K562 (cell line): ENCODE results near the gene PLXDC2. TPM values are rescaled to one million over a fixed set of nuclear protein-coding genes. Genes with fewer than 3 reads are reported as not detected.

ENCODE experiments used
- ATAC-seq: fragments of 200-7000 bp; cut with Tn5 transposase; 3 replicates; pipeline ENCODE4 v1.9.1; 2020; ENCODE audit warnings: moderate library complexity
- BruUV-seq: library from RNA; stranded (reverse); fragments of 400-500 nt; replicated peaks from 2 replicates; lab custom pipeline; 2021; lab: Mats Ljungman, UMichigan
- CTCF ChIA-PET: fragments of 300-600 bp; formaldehyde crosslinking; extraction: SDS; loops from one replicate; lab custom pipeline; 2021; ENCODE audit warnings: low intra/inter-chr PET ratio; lab: Yijun Ruan, JAX
- POLR2A ChIA-PET: fragments of 300-600, 350-650 bp; sonication (Branson Sonifier 250); formaldehyde crosslinking; extraction: SDS; loops from one replicate; lab custom pipeline; 2021; ENCODE audit warnings: antibody characterized with exemption, inconsistent platforms; lab: Yijun Ruan, JAX
- DNase-seq, 4 experiments: peaks; one replicate each; pipeline versions ENCODE4 v3.0.0 to v3.0.0-alpha.2; 2011 to 2018; ENCODE audit warnings: low spot score in 3 of 4, mixed read lengths in 3 of 4; ENCODE audit errors: extremely low read depth in 1 of 4
- FAIRE-seq: peaks from 2 replicates; lab custom pipeline; 2011; peaks lifted over from hg19 to GRCh38; lab: Jason Lieb, UNC
- H2AFZ ChIP-seq: 2 replicates; pipeline ENCODE4 v1.6.0; 2011; ENCODE audit warnings: low read depth, low read length, control low read depth, inconsistent platforms
- H3K27ac ChIP-seq: fragments of 200-600 bp; 3 replicates; pipeline ENCODE4 v1.8.0; 2011; ENCODE audit warnings: low read depth, mild to moderate bottlenecking, control low read depth, inconsistent platforms, low read length, moderate library complexity, mixed read lengths; ENCODE audit errors: extremely low read depth
- H3K27me3 ChIP-seq, 2 experiments: fragments of 300-600 bp in 1 of 2; 2 replicates in 1 of 2; 3 replicates in 1 of 2; pipeline versions ENCODE4 v1.6.0 to v1.8.0; 2011; ENCODE audit warnings: inconsistent platforms in 2 of 2, low read length in 2 of 2, mild to moderate bottlenecking in 1 of 2, mixed read lengths in 1 of 2, moderate library complexity in 1 of 2; ENCODE audit not compliant: control insufficient read depth in 2 of 2, insufficient read depth in 2 of 2
- H3K36me3 ChIP-seq: fragments of 300-600 bp; 3 replicates; pipeline ENCODE4 v1.8.0; 2011; ENCODE audit warnings: mild to moderate bottlenecking, low read length, inconsistent platforms; ENCODE audit not compliant: control insufficient read depth, insufficient read depth
- H3K4me1 ChIP-seq, 2 experiments: fragments of 200-600 bp in 1 of 2; replicated peaks in 1 of 2; 2 replicates in 1 of 2; 3 replicates in 1 of 2; pipeline versions ENCODE4 v1.5.1 to v1.8.0; 2011; ENCODE audit warnings: inconsistent platforms in 2 of 2, low read length in 2 of 2, mild to moderate bottlenecking in 1 of 2, mixed read lengths in 1 of 2, moderate library complexity in 1 of 2; ENCODE audit not compliant: control insufficient read depth in 2 of 2, insufficient read depth in 2 of 2
- H3K4me2 ChIP-seq: 2 replicates; pipeline ENCODE4 v1.6.1; 2011; ENCODE audit warnings: low read length, control low read depth, inconsistent platforms, mixed read lengths; ENCODE audit not compliant: insufficient read depth
- H3K4me3 ChIP-seq: fragments of 200-600 bp; sonication (generic), shearing (Covaris generic); 2 replicates; pipeline ENCODE4 v1.5.1; 2016; ENCODE audit warnings: control low read depth, inconsistent platforms
- H3K79me2 ChIP-seq: fragments of 200-600 bp; 3 replicates; pipeline ENCODE4 v1.8.0; 2011; ENCODE audit warnings: low read length, inconsistent platforms; ENCODE audit not compliant: control insufficient read depth, insufficient read depth
- H3K9ac ChIP-seq, 2 experiments: 2 replicates each; pipeline versions ENCODE4 v1.6.0 to v1.6.1; 2011; ENCODE audit warnings: low read depth in 2 of 2, low read length in 2 of 2, control low read depth in 1 of 2, inconsistent platforms in 1 of 2, mild to moderate bottlenecking in 1 of 2, mixed read lengths in 1 of 2; ENCODE audit not compliant: insufficient read depth in 1 of 2
- H3K9me1 ChIP-seq: one replicate; pipeline ENCODE4 v1.6.0; 2011; ENCODE audit warnings: inconsistent platforms, mild to moderate bottlenecking, low read length, moderate library complexity; ENCODE audit not compliant: control insufficient read depth, insufficient read depth
- H3K9me3 ChIP-seq: replicated peaks from 2 replicates; pipeline ENCODE4 v1.5.1; 2011; ENCODE audit warnings: low read depth, low read length, inconsistent platforms; ENCODE audit not compliant: control insufficient read depth, insufficient read depth
- H4K20me1 ChIP-seq: replicated peaks from 2 replicates; pipeline ENCODE4 v1.6.1; 2011; ENCODE audit warnings: low read length, inconsistent platforms, mixed read lengths; ENCODE audit not compliant: control insufficient read depth, insufficient read depth
- IRF1 ChIP-seq: sonication (generic); formaldehyde crosslinking; IDR thresholded peaks from 2 replicates; pipeline ENCODE4 v1.8.0; 2022; ENCODE audit warnings: missing genetic modification reagents, mild to moderate bottlenecking, borderline replicate concordance
- LCOR ChIP-seq: sonication (generic); formaldehyde crosslinking; IDR thresholded peaks from 2 replicates; pipeline ENCODE4 v1.8.0; 2022; ENCODE audit warnings: mild to moderate bottlenecking, missing genetic modification reagents
- MTA1 ChIP-seq: fragments of 450-650 bp; IDR thresholded peaks from 2 replicates; pipeline ENCODE4 v1.6.1; 2017; ENCODE audit warnings: borderline replicate concordance
- PHB2 ChIP-seq: fragments of 450-650 bp; IDR thresholded peaks from 2 replicates; pipeline ENCODE4 v1.6.1; 2017; ENCODE audit warnings: low read depth
- ZBTB9 ChIP-seq: fragments of 450-650 bp; formaldehyde crosslinking; IDR thresholded peaks from 2 replicates; pipeline ENCODE4 v1.4.0; 2020; ENCODE audit warnings: mild to moderate bottlenecking, moderate library complexity
- ZKSCAN3 ChIP-seq: fragments of 250-450 bp; sonication (Bioruptor Pico); IDR thresholded peaks from 2 replicates; pipeline ENCODE4 v1.4.0; 2020
- ZNF76 ChIP-seq: fragments of 250-450 bp; sonication (Bioruptor Pico); IDR thresholded peaks from 2 replicates; pipeline ENCODE4 v1.4.0; 2020; ENCODE audit warnings: mild to moderate bottlenecking, moderate library complexity, borderline replicate concordance
- WGBS: fragments of 100-300 bp; shearing (Covaris generic); methylation state at CpG from one replicate; pipeline ENCODE4 v1.1.6; 2016; ENCODE audit warnings: low coverage, mixed read lengths; ENCODE audit not compliant: insufficient coverage; ENCODE audit errors: missing lambda C conversion rate; 5-methylcytosine and 5-hydroxymethylcytosine counted together
- in situ Hi-C: fragments of 300-500 bp; cut with MboI; formaldehyde crosslinking; loops from 4 replicates; pipeline ENCODE4 v1.15.0; 2018; ENCODE audit warnings: inconsistent platforms, mixed read lengths
- intact Hi-C: fragments of 100-400 bp; cut with micrococcal nuclease; formaldehyde crosslinking; loops from 2 replicates; pipeline ENCODE4 v1.14.2; 2022
- polyA plus RNA-seq, 8 experiments: library from polyadenylated mRNA; depleted of rRNA in 4 of 8; stranded (reverse) in 5 of 8; unstranded in 3 of 8; fragments of >200 nt; fragmentation: Nextera tagmentation in 2 of 8; fragmentation: Illumina TruSeq in 1 of 8; extraction: Ambion mirVana in 2 of 8; extraction: Trizol in 1 of 8; gene quantifications; 2 replicates each; pipeline versions ENCODE4 v1.2.1 to v1.2.3, GENCODE V29; 2011 to 2014; ENCODE audit warnings: inconsistent platforms in 1 of 8, missing spikeins in 1 of 8
- total RNA-seq, 7 experiments: library from RNA; depleted of rRNA in 6 of 7; stranded (reverse); fragments of >200 nt in 6 of 7; fragmentation: Illumina TruSeq in 2 of 7; extraction: Trizol in 2 of 7; gene quantifications; 2 replicates each; pipeline versions ENCODE4 v1.2.1 to v1.2.3, GENCODE V29; 2011 to 2021; ENCODE audit warnings: low replicate concordance in 1 of 7
- TF ChIP-seq, protein P1 (sequence below): fragments of 450-650 bp; IDR thresholded peaks from 2 replicates; pipeline ENCODE4 v1.6.1; 2018; ENCODE audit warnings: mild to moderate bottlenecking, low read depth; ENCODE audit not compliant: partially characterized antibody

The PLXDC2 gene
- total and polyA plus RNA-seq, 9 of the 15 experiments (the other 6 are each of a cell fraction or from before 2014, with no cell fraction given), result 0.01 to 0.33 (median 0.10) TPM; not detected in 3

DNA sequence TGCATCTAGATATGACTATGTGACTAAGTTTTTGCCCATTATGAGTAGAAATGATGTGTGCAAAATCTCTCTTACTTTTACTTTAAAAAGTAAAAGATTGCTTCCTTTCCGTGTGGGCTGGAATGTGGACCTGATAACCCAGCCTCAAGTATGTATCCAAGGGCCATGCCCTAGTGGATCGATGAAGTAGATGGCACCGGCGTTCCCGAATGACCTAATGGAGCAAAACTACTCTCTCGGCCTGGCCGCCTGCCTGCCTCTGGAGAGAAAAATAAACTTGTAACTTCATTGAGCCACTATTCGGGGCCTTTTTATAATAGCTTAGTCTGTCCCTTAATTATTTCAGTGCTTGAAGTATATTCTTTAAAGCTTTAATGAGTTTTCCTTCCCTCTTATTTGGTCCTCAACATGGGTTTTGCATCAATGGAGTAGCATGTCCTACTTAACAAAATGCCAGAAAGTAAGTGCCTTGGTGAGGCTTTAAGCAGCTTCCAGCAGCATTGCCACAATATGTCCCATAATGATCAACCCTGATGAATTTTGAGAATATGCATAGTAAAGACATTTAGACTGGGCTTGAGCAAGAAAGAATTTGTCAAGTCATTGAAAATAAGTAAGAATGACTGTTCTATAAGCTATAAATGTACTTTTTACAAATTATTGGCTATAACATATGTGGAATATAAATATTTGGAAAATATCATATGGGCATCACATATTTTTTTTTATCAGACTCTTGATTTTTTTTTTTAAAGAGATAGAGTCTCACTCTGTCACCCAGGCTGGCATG, 61.4 kb downstream of the PLXDC2 start:
- ATAC-seq, result no peak
- CTCF ChIA-PET, result no interaction called here
- H4K20me1 ChIP-seq, result no peaks in the 10 kb centered on the region

More for the DNA sequence above, 61.4 kb downstream of the PLXDC2 start:
- DNase-seq (no peak), FAIRE-seq (no peak)
- Histone ChIP-seq H2AFZ (no peak overlapping the region), H3K27ac (no peak overlapping the region), H3K4me3 (no peak overlapping the region), H3K79me2 (no peaks in the 10 kb centered on the region), H3K27me3 (no peaks in the 10 kb centered on the region), H3K9me3 (no peaks in the 10 kb centered on the region; the same call in 1 of the 2 replicates), H3K4me1 (no peaks in the 10 kb centered on the region), H3K9me1 (no peaks in the 10 kb centered on the region), H3K4me2 (no peak overlapping the region), H3K9ac (no peak overlapping the region), H3K36me3 (no peaks in the 10 kb centered on the region)
- intact Hi-C loops, result no loop called here
- WGBS, result 3% methylated on average over 8 of the region's 8 CpGs
- in situ Hi-C loops, result no loop called here
- TF ChIP-seq ZBTB9 (CRISPR knock-in tag), result no peak
- TF ChIP-seq LCOR (CRISPR knock-in tag), result no peak
- TF ChIP-seq PHB2, result no peak
- TF ChIP-seq MTA1, result no peak
- TF ChIP-seq, protein P1, sequence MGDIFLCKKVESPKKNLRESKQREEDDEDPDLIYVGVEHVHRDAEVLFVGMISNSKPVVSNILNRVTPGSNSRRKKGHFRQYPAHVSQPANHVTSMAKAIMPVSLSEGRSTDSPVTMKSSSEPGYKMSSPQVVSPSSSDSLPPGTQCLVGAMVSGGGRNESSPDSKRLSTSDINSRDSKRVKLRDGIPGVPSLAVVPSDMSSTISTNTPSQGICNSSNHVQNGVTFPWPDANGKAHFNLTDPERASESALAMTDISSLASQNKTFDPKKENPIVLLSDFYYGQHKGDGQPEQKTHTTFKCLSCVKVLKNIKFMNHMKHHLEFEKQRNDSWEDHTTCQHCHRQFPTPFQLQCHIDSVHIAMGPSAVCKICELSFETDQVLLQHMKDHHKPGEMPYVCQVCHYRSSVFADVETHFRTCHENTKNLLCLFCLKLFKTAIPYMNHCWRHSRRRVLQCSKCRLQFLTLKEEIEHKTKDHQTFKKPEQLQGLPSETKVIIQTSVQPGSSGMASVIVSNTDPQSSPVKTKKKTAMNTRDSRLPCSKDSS, result no peak
- no peak for TF ChIP-seq ZNF76 (CRISPR knock-in tag)
- TF ChIP-seq IRF1 (CRISPR knock-in tag), result no peak
- no peak for TF ChIP-seq ZKSCAN3
- no TSS peak for BruUV-seq
- POLR2A ChIA-PET, result no interaction called here
